Activated CD8-positive, alpha-beta T cell treated with anti-CD3 and anti-CD28 coated beads, Interleukin-2, amount 10 ng/mL, durations not matched to agents 7 days and 5 days (primary cell): ENCODE results near the gene MAPK9. TPM values are rescaled to one million over a fixed set of nuclear protein-coding genes. Genes with fewer than 3 reads are reported as not detected.

Experiments used
- ATAC-seq: fragments of 150-1000 bp; cut with Tn5 transposase; one replicate; pipeline ENCODE4 v1.10.0; 2021; ENCODE audit warnings: moderate library complexity
- CTCF ChIA-PET: fragments of 350-600 bp; sonication (Branson Sonifier 250); formaldehyde crosslinking; loops from one replicate; lab custom pipeline; 2021; ENCODE audit warnings: antibody characterized with exemption; lab: Charles Lee
- POLR2A ChIA-PET: fragments of 350-600 bp; sonication (Branson Sonifier 250); formaldehyde crosslinking; loops from one replicate; lab custom pipeline; 2021; ENCODE audit warnings: antibody characterized with exemption; lab: Charles Lee
- DNase-seq: peaks from one replicate; pipeline ENCODE4 v3.0.0-alpha.2; 2020
- H3K27ac Mint-ChIP-seq: one replicate; pipeline ENCODE4 v1.8.0; 2021; ENCODE audit warnings: mild to moderate bottlenecking, mixed read lengths
- H3K27me3 Mint-ChIP-seq: one replicate; pipeline ENCODE4 v1.8.0; 2021; ENCODE audit warnings: low read depth, mixed read lengths
- H3K36me3 Mint-ChIP-seq: one replicate; pipeline ENCODE4 v1.8.0; 2021; ENCODE audit warnings: low read depth, mixed read lengths
- H3K4me1 Mint-ChIP-seq: one replicate; pipeline ENCODE4 v1.8.0; 2021; ENCODE audit warnings: low read depth, mixed read lengths
- H3K4me3 Mint-ChIP-seq: one replicate; pipeline ENCODE4 v1.8.0; 2021; ENCODE audit warnings: mild to moderate bottlenecking, mixed read lengths
- H3K9me3 Mint-ChIP-seq: one replicate; pipeline ENCODE4 v1.8.0; 2022; ENCODE audit warnings: mixed read lengths; ENCODE audit not compliant: insufficient read depth
- total RNA-seq, 2 experiments: library from RNA; stranded (reverse); gene quantifications; one replicate each; pipeline ENCODE4 v1.2.3, GENCODE V29; 2021

Gene MAPK9
- total RNA-seq, 2 experiments from 2014 or later, result 42.6 to 44.6 TPM

DNA sequence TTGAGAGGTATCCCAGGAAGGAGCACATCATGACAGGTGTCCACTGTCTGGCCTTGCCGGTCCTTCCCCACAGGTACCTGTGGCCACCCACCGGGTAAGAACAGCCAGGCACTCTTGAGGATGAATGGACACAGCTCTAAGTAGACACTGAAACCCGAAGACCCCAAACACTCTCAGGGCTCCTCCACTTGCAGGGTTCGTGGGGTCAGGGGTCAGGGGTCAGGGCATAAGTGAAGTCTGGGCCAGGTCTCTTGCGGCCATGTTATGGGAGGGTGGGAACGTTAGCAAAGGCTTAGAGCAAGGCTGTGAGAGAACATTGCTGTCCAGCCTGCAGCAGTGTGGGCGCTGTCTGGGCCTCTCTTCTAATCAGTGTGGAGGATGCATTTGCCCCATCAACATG lies 40.0 kb downstream of the MAPK9 start:
- no peaks in the 10 kb centered on the region for H3K27me3 Mint-ChIP-seq
- H3K36me3 Mint-ChIP-seq, result peaks cover 86% of the 10 kb centered on the region
- DNase-seq (no peak), ATAC-seq (no peak)
- H3K4me1 Mint-ChIP-seq, result no peaks in the 10 kb centered on the region
- POLR2A ChIA-PET, result no interaction called here
- peaks cover 61% of the 10 kb centered on the region for H3K9me3 Mint-ChIP-seq
- CTCF ChIA-PET, result no interaction called here
- no peak overlapping the region for H3K27ac Mint-ChIP-seq
- H3K4me3 Mint-ChIP-seq, result no peak overlapping the region

- Mint-ChIP-seq H3K36me3 (peaks cover 87% of the 10 kb centered on the region), H3K27me3 (no peaks in the 10 kb centered on the region), H3K27ac (no peak overlapping the region), H3K4me3 (no peak overlapping the region), H3K4me1 (no peaks in the 10 kb centered on the region), H3K9me3 (peaks cover 58% of the 10 kb centered on the region)
- ATAC-seq (no peak), DNase-seq (no peak)
- POLR2A ChIA-PET, result no interaction called here
- CTCF ChIA-PET, result no interaction called here
These were observed 40.7 kb downstream of the MAPK9 start for GRCh38 chr5:180251141-180251540.

DNA sequence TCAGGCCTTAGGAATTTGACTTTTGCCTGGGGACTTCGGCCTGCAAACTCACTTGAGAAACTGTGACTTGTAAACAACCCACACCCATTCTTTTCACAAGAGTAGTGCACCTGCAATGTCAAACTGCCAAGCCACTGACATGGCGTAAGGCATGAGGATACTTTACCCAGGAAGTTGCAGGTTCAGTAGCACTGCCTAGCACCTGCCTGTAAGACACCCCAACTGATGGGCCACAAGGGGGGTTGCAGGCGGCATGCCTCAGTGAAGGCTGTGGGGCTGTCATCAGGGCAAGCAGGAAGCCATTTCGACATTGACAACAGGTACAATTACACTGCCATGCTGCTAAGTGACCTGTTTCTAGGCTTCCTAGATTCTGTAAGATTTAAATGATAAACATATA lies 41.6 kb downstream of the MAPK9 start:
- ATAC-seq (no peak), DNase-seq (no peak)
- H3K27me3 Mint-ChIP-seq, result no peaks in the 10 kb centered on the region
- ChIA-PET POLR2A (no interaction called here), CTCF (no interaction called here)
- no peak overlapping the region for H3K4me3 Mint-ChIP-seq
- peaks cover 83% of the 10 kb centered on the region for H3K36me3 Mint-ChIP-seq
- no peaks in the 10 kb centered on the region for H3K4me1 Mint-ChIP-seq
- peaks cover 51% of the 10 kb centered on the region for H3K9me3 Mint-ChIP-seq
- no peak overlapping the region for H3K27ac Mint-ChIP-seq

GRCh38 chr5:180241600-180241999 lies 50.3 kb downstream of the MAPK9 start:
- H3K4me1 Mint-ChIP-seq, result no peaks in the 10 kb centered on the region
- POLR2A ChIA-PET, result no interaction called here

DNA sequence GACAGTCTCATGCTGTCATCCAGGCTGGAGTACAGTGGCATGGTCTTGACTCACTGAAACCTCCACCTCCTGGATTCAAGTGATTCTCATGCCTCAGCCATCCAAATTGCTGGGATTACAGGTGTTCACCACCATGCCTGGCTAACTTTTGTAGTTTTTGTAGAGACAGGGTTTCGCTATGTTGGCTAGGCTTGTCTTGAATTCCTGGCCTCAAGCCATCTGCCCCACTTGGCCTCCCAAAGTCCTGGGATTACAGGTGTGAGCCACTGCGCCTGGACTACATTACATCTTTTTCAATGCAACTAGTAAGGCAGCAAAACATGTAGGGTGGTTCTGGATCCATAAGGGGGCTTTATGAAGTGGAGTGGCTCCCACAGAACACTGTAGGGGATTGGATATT lies 53.3 kb downstream of the MAPK9 start:
- no peak for ATAC-seq
- no peaks in the 10 kb centered on the region for H3K4me1 Mint-ChIP-seq
- DNase-seq, result no peak
- peaks cover 9% of the 10 kb centered on the region for H3K9me3 Mint-ChIP-seq
- H3K27me3 Mint-ChIP-seq, result no peaks in the 10 kb centered on the region
- H3K36me3 Mint-ChIP-seq, result peaks cover 89% of the 10 kb centered on the region
- no peak overlapping the region for H3K27ac Mint-ChIP-seq
- ChIA-PET CTCF (no interaction called here), POLR2A (no interaction called here)
- H3K4me3 Mint-ChIP-seq, result no peak overlapping the region

More at GRCh38 chr5:180241600-180241999, 50.3 kb downstream of the MAPK9 start:
- CTCF ChIA-PET, result no interaction called here
- H3K9me3 Mint-ChIP-seq, result peaks cover 13% of the 10 kb centered on the region
- H3K36me3 Mint-ChIP-seq, result peaks cover 80% of the 10 kb centered on the region
- no peak for ATAC-seq
- DNase-seq, result no peak
- no peak overlapping the region for H3K4me3 Mint-ChIP-seq
- no peak overlapping the region for H3K27ac Mint-ChIP-seq
- no peaks in the 10 kb centered on the region for H3K27me3 Mint-ChIP-seq

DNA sequence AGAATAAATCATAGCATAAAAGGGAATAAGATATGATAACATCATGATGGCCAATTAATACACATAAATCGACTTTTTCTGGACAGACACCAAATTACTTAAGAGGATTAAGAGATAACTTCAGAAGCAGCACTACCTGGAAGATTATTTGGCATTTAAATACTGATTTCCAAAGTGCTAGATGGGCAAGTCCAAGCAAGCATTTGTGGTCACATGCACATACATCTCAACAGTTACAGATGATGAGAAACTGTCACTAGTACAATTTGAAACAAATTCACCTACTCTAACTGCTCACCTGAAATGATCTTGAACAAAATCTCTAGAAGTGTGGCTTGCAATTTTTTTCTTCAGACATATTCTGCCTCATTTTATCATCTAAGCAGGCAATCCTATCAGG lies 56.0 kb downstream of the MAPK9 start:
- POLR2A ChIA-PET, result no interaction called here
- Mint-ChIP-seq H3K4me1 (no peaks in the 10 kb centered on the region), H3K36me3 (peaks cover 75% of the 10 kb centered on the region), H3K9me3 (peaks cover 3% of the 10 kb centered on the region), H3K4me3 (no peak overlapping the region), H3K27ac (no peak overlapping the region), H3K27me3 (no peaks in the 10 kb centered on the region)
- CTCF ChIA-PET, result no interaction called here
- DNase-seq (no peak), ATAC-seq (no peak)

DNA sequence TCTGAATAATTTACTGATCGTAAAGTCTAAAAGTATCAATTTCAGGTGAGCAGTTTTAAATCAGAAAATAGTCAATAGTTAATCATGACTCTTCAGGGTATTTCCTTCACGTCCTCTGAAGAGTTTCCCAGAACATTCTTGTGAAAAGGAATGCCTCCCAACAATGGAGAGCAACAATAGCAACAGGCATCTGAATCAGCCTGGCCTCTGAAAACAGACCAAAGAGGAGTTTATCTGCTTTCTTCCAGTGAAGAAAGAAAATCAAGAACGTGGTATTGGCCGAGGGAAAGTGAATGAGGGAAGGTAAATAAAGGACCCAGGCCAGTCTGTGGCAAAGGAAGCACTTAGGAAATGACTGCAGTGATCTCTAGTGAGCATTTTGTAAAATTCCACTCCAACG lies 56.8 kb downstream of the MAPK9 start:
- Mint-ChIP-seq H3K4me1 (no peaks in the 10 kb centered on the region), H3K36me3 (peaks cover 69% of the 10 kb centered on the region), H3K27me3 (no peaks in the 10 kb centered on the region), H3K27ac (no peak overlapping the region), H3K4me3 (no peak overlapping the region), H3K9me3 (peaks cover 11% of the 10 kb centered on the region)
- CTCF ChIA-PET, result no interaction called here
- POLR2A ChIA-PET, result no interaction called here
- no peak for DNase-seq
- no peak for ATAC-seq

- ATAC-seq (no peak), DNase-seq (no peak)
- H3K9me3 Mint-ChIP-seq, result peaks cover 12% of the 10 kb centered on the region
- ChIA-PET CTCF (no interaction called here), POLR2A (no interaction called here)
- H3K36me3 Mint-ChIP-seq, result peaks cover 62% of the 10 kb centered on the region
- no peak overlapping the region for H3K27ac Mint-ChIP-seq
- no peaks in the 10 kb centered on the region for H3K4me1 Mint-ChIP-seq
- no peaks in the 10 kb centered on the region for H3K27me3 Mint-ChIP-seq
- no peak overlapping the region for H3K4me3 Mint-ChIP-seq
These were observed 57.6 kb downstream of the MAPK9 start for GRCh38 chr5:180234271-180234670.

DNA sequence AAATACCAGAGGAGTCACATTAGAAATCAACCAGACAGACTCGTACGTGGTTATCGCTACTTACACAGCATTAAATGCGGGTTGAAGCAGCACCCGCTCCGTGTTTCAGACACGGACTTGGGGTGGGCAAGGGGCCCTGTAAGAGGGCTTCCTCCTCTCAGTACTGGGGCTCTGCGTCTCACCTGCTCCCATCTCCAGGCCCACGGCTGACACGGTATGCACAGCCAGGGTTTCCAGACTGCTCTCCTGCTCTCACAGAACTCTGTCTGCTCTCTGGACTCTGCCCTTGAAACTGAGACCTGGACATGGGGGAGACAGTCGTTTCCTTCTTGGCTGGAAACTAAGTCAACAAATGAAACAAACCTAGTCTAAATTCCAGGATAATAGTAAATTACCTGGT lies 58.2 kb downstream of the MAPK9 start:
- no peak overlapping the region for H3K27ac Mint-ChIP-seq
- peaks cover 12% of the 10 kb centered on the region for H3K9me3 Mint-ChIP-seq
- no peaks in the 10 kb centered on the region for H3K4me1 Mint-ChIP-seq
- ATAC-seq, result no peak
- no peaks in the 10 kb centered on the region for H3K27me3 Mint-ChIP-seq
- CTCF ChIA-PET, result no interaction called here
- POLR2A ChIA-PET, result no interaction called here
- H3K4me3 Mint-ChIP-seq, result no peak overlapping the region
- no peak for DNase-seq
- H3K36me3 Mint-ChIP-seq, result peaks cover 59% of the 10 kb centered on the region

DNA sequence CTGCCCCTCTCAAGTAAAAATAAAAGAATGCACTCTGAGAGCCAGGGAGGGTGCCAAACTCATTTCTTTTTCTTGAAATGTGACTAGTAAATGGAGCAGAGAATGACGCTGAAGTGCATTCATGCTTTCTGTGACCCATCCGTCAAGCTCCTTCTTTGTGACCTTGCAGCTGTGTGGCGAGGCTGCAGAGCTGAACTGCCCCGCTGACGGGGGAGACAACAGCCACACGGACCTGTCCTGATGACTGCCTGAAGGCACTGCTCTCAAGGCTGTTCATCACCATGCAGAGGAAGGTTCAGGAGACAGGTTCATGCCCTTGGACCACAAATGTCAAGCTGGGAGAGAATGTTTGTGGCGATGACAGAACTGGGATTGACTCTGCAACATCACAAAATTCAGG lies 61.9 kb downstream of the MAPK9 start:
- no peaks in the 10 kb centered on the region for H3K27me3 Mint-ChIP-seq
- CTCF ChIA-PET, result no interaction called here

GRCh38 chr5:180222056-180222455 lies 69.8 kb downstream of the MAPK9 start:
- POLR2A ChIA-PET, result no interaction called here
- Mint-ChIP-seq H3K27me3 (no peaks in the 10 kb centered on the region), H3K9me3 (peaks cover 23% of the 10 kb centered on the region), H3K36me3 (no peaks in the 10 kb centered on the region), H3K27ac (no peak overlapping the region), H3K4me3 (no peak overlapping the region), H3K4me1 (no peaks in the 10 kb centered on the region)
- ATAC-seq, result no peak
- CTCF ChIA-PET, result no interaction called here
- no peak for DNase-seq

More for the DNA sequence above, 61.9 kb downstream of the MAPK9 start:
- Mint-ChIP-seq H3K36me3 (peaks cover 25% of the 10 kb centered on the region), H3K27ac (no peak overlapping the region), H3K9me3 (peaks cover 12% of the 10 kb centered on the region), H3K4me1 (no peaks in the 10 kb centered on the region), H3K4me3 (no peak overlapping the region)
- POLR2A ChIA-PET, result no interaction called here
- ATAC-seq, result no peak
- DNase-seq, result no peak

GRCh38 chr5:180217797-180218196 lies 74.1 kb downstream of the MAPK9 start:
- Mint-ChIP-seq H3K27me3 (peaks cover under 1% of the 10 kb centered on the region), H3K4me1 (no peaks in the 10 kb centered on the region), H3K4me3 (no peak overlapping the region), H3K9me3 (peaks cover 17% of the 10 kb centered on the region), H3K27ac (no peak overlapping the region), H3K36me3 (no peaks in the 10 kb centered on the region)
- CTCF ChIA-PET, result no interaction called here
- POLR2A ChIA-PET, result no interaction called here
- ATAC-seq, result no peak
- no peak for DNase-seq

DNA sequence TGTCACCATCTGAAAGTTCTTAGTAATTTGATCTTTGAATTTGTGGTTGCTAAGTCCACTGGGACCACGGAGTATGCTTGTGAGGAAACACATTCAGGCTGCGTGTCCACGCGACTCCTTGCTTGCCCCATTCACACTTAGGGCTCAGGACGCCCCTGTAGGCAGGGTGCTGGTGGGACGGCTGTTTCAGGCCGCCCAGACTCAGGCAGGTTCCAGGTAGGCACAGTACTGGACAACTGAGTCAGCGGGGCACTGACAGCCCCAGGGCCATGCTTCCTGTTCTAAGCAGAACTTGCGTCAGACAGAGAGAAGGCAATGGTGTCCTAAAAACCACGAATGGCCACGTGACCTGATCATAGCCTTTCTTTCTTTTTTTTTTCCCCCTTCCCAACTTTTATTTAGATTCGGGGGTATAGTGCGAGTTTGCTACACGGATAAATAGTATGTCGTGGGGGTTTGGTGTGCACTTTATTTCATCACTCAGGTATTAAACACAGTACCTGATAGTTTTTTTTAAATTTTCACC lies 75.2 kb downstream of the MAPK9 start:
- ATAC-seq (no peak), DNase-seq (no peak)
- H3K27me3 Mint-ChIP-seq, result peaks cover 3% of the 10 kb centered on the region
- POLR2A ChIA-PET, result no interaction called here
- no peaks in the 10 kb centered on the region for H3K4me1 Mint-ChIP-seq
- no peak overlapping the region for H3K27ac Mint-ChIP-seq
- CTCF ChIA-PET, result no interaction called here
- peaks cover 9% of the 10 kb centered on the region for H3K9me3 Mint-ChIP-seq
- H3K4me3 Mint-ChIP-seq, result no peak overlapping the region
- H3K36me3 Mint-ChIP-seq, result no peaks in the 10 kb centered on the region
